GM19467 (cell line): ENCODE results near the gene MAX.
"Not testable (repeated sequence)": the region's sequence is repeated elsewhere in the genome, so short reads cannot be mapped to it uniquely, and the experiment has no call there.

Source experiments
- ATAC-seq: cut with Tn5 transposase; IDR thresholded peaks from one replicate; pipeline ENCODE4 v1.9.1; 2021; ENCODE audit warnings: mild to moderate bottlenecking, moderate library complexity; ENCODE audit not compliant: unreplicated experiment

Gene MAX

GRCh38 chr14:65106316-65106715 is 4.0 kb upstream of the MAX start:
- ATAC-seq: no peak

DNA sequence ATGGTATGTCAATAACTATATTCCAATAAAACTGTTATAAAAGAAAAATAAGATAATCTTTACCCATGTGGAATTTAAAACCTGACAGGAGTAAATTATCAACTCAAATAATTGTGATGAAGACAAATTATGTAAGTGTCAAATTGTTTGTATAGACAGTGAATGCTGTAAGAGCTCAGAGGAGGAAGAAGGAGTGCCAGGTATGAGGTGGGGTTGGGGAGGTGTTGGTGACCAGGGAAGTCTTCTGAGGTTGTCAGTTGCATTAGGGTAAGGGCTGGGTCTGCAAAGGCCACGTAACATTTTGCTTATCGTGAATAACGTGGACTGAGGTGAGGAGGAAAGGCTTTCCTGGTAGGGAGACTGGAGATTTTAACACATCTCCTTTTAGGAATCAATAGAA is 2.5 kb upstream of the MAX start:
- ATAC-seq: no peak

DNA sequence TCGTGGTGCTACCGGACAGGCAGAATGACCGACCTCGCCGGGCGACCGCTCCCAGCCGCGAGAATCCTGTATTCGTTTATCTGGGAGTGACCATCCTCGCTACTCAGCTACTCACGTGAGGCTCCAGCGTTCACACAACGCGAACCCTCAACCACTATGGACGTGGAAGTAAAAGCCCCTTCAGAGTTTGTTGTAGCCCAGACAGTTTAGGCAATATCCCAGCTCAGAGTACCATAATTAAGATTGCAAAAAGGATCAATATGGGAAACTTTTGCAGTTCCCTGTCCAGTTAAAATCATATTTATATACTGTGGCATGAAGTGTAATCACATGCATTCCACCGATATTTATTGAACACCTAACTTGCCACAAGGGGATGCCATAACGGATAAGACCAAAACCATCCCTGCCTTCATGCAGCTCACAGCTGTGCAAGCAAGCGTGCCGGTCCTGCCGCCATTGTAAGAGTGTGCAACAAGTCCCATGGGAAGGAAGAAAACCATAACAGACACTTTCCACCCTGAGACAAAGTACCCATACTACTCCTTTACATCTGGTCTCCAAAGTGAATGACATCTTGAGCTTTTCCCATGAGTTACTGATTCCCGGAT is 938 bp upstream of the MAX start:
- peak; percentile 0 for ATAC-seq

DNA sequence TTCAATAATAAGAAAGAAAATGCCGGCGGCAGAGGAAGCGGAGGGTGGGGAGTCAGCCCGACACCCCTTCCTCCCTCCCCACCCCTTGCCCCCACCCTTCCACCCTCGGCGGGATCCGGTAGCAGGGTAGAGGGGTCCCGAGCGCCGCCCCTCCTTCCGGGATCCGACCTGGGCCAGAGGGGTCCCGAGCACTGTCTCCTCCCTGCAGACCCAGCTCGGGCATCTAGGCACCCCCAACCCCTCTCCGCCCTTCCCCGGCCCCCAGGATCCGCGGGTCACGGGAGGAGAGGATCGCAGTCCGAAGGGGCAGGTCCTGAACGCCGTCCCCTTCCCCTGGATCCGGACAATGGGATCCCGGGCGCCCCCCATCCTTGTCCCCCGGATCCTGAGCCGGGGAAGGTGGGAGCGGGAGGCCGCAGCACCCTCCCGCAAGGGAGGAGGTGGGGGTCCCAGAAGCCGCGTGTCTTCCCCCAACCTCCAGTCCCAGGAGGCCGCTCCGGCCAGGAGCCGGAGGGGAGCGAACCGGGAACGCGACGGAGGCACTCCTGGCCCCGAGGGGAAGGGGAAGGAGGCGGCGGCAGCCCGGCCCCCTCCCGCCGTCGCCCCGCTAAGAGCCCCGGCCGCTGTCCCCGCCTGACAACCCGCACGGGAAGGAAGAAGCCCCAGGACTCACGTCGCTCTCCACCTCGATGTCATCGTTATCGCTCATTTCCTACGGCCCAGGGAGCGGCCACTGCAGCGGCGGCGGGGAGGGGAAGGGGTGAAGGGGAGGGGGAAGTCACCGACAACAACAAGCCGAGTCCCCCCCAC is 481 bp downstream of the MAX start:
- ATAC-seq: peak; percentile 16

GRCh38 chr14:65100922-65101541 is 1.3 kb downstream of the MAX start:
- no peak for ATAC-seq

GRCh38 chr14:65098586-65098985 is 3.7 kb downstream of the MAX start:
- no peak for ATAC-seq

- ATAC-seq: no peak
Observed at GRCh38 chr14:65096323-65097089, 5.8 kb downstream of the MAX start.

GRCh38 chr14:65095633-65096205 is 6.6 kb downstream of the MAX start:
- no peak for ATAC-seq

DNA sequence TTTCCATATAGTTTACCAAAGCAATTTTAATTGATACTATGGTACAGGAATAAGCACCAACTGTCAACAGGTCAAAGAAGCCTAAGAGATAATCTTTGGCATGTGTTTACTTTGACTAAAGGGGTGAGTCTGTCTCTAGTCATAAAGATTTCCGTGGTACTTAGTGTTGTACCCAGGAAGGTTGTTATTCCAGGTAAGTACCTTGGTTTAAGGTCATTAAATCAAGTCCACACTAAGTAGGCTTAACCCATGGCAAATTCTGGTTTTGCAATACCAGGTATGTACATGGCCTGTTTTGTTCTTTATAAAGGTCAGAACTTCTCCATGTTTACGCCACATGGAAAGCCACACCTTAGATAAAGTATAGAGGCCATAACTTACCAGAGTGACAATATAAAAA is 10.0 kb downstream of the MAX start:
- ATAC-seq: no peak

DNA sequence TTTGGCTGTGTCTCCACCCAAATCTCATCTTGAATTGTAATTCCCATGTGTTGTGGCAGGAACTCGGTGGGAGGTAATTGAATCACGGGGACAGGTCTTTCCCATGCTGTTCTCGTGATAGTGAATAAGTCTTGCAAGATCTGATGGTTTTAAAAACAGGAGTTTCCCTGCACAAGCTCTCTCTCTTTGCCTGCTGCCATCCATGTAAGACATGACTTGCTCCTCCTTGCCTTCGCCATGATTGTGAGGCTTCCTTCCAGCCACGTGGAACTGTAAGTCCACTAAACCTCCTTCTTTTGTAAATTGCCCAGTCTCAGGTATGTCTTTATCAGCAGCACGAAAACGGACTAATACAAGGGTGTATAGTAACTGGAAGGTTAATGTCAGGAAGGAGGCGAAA is 14.5 kb downstream of the MAX start:
- ATAC-seq: not testable (repeated sequence)

DNA sequence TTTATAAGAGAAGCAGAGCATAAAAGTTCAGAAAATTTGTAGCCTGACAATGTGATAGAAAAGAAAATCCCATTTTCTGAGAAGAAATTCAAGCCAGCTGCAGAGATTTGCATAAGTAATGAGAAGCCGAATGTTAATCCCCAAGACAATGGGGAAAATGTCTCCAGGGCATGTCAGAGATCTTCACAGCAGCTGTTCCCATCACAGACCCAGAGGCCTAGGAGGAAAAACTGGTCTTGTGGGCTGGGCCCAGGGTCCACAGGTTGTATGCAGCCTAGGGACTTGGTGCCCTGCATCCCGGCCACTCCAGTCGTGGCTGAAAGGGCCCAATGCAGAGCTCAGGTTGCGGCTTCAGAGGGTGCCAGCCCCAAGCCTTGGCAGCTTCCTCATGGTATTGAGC is 15.6 kb downstream of the MAX start:
- not testable (repeated sequence) for ATAC-seq

DNA sequence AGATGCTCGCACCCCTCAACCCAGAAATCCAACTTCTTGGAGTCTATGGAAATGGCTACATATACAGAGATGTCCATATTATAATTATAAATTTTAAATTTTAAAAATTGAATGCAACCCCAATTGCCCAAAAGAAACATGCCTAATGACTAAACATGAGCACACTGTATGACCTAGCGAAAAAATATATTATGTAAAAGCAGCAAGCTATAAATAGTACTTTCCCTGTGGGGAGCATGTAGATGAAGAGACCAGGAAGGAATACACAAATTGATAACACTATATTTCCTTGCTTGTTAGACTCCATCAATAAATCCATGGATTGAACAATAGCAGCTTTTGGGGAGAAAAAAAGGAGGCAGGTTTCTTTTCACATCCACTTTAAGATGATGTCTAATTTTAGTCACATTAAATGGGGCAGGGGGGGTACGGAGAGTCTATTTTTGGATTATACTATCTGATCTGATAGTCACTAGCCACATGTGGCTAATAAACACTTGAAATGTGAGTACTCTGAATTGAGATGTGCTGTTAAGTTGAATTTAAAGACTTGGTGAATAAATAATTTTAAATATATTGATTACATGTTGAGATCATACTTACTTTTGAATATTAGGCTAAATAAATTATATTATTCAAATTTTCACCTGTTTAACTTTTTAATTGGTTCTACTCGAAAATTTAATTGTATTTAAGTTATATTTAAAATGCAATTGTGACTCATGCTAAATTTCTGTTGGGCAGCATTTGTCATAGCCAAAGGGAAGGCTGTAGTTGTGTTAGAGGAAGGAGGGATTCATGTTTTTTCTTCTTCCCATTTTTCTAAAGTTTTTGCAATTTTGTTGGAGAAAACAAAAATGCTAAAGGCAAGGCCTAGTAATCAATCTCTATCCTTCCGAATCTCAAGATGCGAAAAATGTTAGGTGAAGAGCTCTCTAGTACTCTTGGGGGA is 17.5 kb downstream of the MAX start:
- ATAC-seq: no peak

GRCh38 chr14:65082930-65083329 is 19.4 kb downstream of the MAX start:
- ATAC-seq: no peak

DNA sequence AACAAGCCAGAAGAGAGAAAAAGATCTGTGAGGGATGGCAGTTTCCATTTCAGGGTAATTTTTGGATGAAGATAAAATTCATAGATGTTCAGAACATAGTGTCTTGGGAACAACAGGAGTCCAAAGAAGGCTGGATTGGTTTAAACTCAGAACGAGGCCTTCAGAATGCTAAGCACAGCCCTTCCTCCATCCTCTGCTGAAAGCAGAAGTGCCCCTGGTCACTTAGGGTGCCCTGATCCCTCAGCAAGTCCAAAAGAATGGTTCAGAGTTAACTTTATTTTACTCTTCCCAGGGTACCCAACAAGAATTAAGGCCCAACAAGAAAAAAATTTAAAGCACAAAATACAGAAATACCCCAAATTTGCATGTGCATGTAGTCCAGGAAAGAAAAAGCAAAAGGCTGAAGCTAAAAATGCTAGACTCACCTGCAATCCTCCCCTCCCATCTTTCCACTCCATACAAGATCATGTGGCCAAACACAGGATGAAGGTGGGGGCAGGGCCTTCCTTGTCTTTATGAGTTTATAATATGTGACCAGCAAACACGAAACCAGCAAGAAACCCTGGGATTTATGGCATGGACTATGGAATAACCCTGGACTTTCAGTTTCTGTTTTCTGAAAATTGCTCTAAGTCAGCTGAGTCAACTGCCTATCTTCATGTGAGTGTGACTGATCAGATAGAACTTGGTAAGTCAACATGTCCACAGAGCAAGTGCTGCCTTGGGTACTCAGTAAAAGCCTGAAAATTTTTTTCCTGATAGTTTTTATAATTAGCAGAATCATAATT is 21.2 kb downstream of the MAX start:
- no peak for ATAC-seq

DNA sequence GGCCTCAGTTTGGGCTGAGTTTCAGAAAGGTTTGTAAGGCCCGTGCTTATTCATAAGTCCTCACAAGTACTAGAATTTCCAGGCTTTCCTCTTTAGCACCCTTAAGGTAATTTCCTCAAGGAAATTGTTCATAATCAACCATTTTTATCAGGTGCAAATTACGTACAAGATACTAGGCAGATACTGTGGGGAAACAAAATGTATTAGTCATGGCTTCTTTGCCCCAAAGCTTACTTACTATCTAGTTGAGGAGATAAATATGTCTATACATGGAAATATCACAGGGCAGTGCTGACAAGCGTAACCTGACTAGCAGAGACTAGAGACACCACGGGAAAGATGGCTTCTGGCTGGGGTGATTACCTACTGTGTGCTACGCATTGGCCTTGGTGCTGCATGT is 22.5 kb downstream of the MAX start:
- ATAC-seq: no peak

DNA sequence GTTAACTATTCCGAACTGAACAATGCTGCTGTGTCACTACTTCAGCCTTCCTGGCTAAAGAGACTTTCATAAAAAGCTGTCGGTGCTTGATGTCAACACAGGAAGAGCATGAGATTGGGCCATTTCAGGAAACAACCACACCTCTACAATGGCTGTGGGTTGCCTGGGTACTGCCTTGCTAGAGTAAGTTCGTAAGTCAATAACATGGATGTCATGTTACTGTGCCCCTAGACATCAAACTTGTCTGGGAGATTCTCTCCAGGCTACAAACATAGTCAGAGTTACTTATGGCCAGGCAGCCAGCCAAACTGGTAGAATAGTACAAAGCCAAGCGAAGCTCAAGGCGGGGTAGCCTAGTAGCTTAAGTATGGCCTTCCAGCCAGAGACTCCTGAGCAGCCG is 23.1 kb downstream of the MAX start:
- ATAC-seq: no peak

DNA sequence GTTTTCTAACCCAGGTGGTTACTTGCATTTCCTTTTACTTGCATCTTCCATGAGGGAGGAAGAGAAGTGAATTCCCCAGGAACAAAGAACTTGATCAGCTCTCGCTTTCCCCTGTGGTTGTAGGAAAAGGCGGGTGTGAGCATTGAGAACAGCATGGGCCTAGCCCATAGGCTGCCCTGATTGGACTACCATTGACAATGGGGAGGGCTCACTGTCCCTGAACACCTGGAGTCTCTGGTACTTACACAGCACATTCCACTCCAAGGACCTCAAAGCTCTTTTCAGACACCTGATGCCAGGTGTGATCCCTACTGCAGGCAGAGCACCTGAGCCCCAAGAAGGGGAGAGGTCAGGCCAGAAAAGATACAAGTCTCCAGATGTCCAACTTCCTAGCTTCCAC is 25.0 kb downstream of the MAX start:
- ATAC-seq: no peak

- no peak for ATAC-seq
Observed at GRCh38 chr14:65075628-65076325, 26.5 kb downstream of the MAX start.
